CD4-positive, alpha-beta T cell treated with Interleukin-1 beta for 1 hour (primary cell): ENCODE measurements around the gene TNS1.
A peak's percentile ranks its signal among the peaks of the same experiment; 100 is the strongest.

ENCODE experiments used
- DNase-seq, 2 donors: peaks; one replicate each; pipeline ENCODE4 v3.0.0-alpha.2; 2020 to 2022

TNS1 gene

DNA sequence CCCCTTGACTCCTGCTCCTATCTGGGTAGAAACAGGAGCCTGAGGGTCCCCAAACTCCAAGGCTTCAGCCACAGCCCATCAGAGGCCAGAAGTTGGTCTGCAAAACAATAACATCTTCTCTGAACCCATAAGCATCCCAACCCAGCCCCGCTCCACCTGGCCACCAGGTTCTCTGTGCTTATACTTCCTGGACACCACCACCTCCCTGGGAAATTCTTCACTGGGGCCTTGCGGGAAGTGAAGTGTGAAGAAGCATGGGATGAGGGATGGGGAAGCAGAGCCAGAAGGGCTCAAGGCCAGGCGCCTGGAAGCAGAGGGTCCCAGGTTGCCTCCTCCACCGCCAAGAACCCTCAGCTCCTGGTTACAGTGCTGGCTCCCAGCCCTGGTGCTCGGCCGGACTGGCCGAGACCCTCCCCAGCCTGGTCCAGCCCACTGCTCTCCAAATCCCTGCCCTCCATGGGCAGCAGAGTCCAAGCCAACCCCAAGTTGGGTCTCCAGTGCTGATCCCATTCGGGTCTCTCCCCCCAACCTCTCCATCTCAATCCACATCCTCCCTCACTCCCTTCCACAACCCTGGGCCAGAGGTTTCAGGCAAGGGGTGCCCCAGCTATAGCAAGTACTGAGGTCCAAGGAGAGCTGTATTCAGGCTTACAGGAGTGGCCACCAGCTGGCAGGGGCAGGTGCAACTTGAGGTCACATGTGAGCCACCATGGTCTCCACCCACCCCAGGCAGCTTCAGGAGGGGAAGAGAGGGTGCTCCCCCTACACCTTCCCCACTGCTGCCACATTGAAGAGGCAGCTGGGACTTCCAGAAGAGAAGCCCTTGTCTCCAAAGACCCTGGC, 60.7 kb downstream of the TNS1 start:
- DNase-seq, result no peak

DNA sequence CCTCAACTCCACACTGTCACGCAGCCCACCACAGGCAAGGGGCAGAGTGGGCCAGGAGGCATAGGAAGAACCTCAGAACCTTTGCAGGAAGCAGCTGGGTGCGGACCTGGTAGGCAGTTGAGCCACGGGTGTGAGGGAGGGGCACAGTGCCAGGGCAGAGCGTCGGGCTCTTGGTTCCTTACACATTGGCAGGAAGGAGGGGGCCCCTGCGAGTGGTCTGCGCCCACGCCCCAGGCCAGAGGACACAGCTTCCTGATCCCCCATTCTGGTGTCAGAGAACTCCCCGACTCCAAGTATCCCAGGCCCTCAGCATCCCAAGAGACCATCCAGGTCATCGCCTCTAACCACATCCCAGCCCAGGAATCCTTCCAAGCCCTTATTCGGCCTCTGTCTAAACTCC, 61.5 kb downstream of the TNS1 start:
- DNase-seq, result no peak

- no peak for DNase-seq
These were observed 62.3 kb downstream of the TNS1 start for GRCh38 chr2:217940261-217941220.

DNA sequence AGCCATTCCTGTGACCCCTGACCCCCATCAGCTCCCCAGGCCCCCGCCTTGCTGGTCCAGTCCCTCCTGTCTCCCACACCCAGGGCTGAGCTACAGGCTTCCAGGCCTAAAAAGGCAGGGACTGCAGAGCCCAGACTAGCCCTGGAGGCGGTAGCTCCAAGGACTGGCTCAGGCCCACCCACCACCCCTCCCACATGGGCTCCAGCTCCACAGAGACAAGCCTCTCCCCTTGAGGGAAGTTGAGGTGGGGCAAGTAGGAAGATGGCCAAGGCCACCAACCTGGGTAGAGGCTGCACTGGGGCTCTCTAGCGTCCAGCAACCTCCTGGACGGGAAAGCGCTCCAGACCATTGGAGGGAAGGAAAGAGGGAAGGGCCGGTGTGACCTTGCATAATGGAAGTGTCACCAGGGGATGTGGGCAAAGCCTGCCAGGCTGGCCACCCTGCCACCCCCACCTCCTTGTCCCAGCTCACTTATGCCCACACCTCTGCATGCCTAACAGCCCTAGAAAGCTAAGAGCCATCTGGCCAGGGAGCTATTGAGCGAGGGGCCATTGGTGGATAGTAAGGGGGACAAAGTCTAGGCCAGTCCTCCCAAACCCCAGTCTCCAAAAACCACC, 63.1 kb downstream of the TNS1 start:
- no peak for DNase-seq

DNA sequence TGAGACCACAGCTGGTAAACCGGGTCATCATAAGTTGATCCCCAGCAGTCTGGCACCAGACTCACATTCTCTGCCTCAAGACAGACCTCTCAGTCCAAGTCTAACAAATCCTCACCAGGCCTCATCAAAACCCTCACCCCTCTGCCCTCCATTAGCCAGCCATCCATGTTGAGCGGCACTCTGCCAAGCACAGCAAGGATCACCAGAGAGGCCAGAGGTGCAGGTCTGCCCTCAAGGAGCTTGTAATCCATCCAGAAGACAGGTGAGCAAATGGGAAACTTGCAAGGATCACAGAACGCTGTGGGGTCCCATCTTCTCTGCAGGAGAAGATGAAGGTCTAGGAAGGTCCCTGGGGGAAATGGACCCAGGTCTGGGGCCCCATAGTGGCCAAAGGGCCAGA, 63.6 kb downstream of the TNS1 start:
- DNase-seq, result no peak

DNA sequence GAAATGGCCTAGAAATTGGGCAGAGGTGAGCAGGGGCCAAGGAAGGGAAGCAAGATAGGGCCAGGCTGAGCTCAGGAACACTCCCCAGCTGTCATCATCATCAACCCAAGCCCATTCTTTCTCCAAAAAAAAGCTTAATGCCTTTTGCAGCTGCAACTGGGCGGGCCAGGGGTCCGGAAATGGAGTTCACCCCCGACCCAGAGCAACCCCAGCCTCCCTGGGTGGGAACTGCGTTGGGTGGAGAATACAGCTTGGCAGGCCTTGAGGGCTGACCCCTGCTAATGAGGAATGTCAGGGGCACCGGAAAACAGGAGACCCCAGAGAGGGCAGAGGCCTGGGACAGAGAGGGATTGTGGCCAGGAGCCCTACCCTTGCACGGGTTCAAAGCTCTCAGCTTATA, 64.8 kb downstream of the TNS1 start:
- DNase-seq, result no peak

DNA sequence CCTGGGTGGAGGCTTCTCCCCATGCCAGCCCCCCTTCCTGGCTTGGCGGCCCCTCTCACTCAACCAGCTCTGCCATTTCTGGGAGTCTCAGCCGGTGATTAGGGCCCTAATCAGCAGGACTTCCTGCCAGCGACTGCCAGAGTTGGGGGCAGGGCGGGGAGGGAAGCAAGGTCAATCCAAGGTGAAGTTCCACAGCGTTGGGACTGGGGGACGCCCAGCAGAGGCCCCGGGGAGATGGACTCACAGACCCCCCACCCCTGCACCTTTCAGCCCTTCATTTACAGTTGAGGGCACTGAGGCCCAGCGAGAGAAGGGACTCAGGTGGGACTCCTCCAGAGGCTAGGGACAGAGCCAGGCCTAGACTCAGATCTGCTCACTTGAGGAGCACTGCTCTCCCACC, 65.3 kb downstream of the TNS1 start:
- no peak for DNase-seq

- DNase-seq, result no peak
These were observed 65.8 kb downstream of the TNS1 start for GRCh38 chr2:217936952-217937351.

DNA sequence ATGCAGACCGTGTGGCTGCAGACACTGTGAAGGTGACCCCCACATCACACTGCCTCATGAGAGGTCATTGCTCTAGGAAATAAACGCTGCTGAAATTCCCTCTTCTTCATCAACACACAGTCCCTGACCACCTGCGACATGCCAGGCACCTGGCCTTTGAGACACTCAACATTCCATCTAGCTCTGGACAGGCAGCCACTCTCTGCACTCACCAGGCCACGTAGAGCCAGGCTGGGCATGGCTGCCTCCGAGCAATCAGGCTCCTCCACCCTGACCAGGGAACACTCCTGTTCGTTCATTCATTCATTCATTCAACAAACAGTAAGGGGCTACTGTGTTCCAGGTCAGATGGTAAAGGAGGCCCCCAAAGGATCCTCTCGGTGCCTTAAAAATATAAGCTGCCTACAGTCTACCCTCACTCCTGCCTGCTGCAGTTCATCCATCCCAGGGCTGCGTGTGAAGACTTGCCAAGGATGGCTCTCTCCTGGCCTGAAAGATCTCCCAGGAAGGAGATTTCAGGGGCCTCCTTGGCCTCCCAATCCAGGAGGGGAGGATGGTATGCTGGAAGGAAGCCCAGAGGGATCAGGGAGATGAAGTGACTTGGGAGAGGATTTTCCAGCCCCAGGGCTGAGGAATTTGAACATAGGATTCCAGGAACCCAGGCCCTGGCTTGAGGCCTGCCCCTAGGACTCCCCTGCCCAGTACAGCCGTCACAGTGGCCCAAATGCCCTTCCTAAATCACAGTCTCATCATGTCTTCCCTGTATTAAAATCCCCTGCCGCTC, 66.7 kb downstream of the TNS1 start:
- no peak for DNase-seq

- DNase-seq, result no peak
These were observed 67.4 kb downstream of the TNS1 start for GRCh38 chr2:217935235-217935879.

GRCh38 chr2:217934321-217935131, 68.3 kb downstream of the TNS1 start:
- peak in 1 of 2 donors; percentile 70 for DNase-seq

GRCh38 chr2:217933617-217933993, 69.2 kb downstream of the TNS1 start:
- DNase-seq, result no peak

DNA sequence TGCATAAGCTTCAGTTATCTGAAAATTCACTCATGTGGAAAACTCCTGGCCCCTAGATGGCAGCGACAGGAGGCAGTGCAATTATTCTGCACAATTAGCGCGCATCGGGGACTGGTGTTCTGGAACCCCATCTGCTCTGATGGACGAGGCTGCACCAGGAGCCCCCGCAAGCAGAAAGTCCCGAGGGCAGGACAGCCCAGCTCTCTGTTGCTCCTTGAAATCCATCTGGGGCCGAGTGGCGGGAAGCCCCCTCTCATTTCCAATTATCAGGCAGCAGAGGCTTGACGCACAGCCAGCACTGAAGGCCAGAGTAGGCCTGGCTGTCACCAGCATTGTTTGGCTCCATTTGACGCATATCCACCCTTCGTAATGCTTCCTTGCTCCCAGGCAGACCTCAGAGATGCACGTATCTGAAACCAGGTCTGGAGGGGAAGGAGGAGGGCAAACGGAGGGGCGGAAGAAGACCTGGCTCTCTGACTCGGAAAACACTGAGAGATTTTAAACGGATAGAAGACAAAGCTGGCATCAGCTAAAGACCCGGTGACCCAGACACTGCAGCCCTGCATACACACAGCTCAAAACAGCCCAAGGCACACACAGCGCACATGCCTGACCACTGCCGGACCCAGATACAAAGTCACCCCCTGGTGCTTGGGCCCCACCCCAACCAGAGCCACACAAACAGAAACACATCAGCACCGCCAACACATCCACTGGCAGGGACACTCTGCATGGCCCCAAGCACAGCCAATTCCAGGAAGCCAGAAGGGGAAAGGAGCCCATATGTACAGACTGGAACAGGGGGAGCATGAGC, 69.8 kb downstream of the TNS1 start:
- DNase-seq, result no peak

DNA sequence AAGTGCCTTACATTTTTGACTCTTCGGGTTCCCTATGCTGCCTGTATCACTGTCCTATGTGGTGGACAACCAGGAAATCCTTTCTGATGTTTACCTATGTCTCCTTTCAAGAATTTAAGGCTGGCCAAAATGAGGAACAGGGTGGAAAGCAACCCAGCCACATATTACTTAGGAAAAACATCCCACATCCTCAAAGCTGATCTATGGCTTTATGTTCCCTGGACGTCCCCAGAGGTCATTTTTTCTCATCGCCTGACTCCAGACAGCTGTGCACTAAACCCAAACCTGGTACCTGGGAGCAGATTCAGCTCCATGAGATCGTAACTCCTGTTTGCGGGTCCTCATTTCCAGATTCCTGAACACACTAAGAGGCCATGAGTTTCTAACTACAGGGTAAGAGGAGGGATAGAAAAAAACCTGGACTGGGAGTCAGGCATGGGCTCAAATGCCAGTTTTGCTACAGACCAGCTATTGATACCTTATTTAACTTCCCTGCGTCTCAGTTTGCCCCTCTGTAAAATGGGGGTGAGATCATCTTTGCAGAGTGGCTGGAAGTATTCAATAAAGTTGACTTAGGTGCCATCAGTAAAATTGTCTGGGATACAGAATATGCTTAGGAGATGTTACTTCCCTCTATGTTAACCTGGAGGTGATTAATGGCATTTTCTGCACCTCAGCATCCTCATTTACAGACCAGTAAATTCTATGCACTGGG, 70.8 kb downstream of the TNS1 start:
- DNase-seq, result no peak

- no peak for DNase-seq
These were observed 71.8 kb downstream of the TNS1 start for GRCh38 chr2:217930761-217931563.

- no peak for DNase-seq
These were observed 72.8 kb downstream of the TNS1 start for GRCh38 chr2:217929757-217930707.

- no peak for DNase-seq
These were observed 73.5 kb downstream of the TNS1 start for GRCh38 chr2:217929272-217929671.
